H9 (cell line): Measurements from ENCODE around the gene UGT2A3. TPM values are rescaled to one million over a fixed set of nuclear protein-coding genes. Genes with fewer than 3 reads are reported as not detected.
"Not testable (repeated sequence)": the region's sequence is repeated elsewhere in the genome, so short reads cannot be mapped to it uniquely, and the experiment has no call there.

Experiments used
- DNase-seq: peaks from one replicate; pipeline ENCODE4 v3.0.0-alpha.2; 2017
- H2AFZ ChIP-seq: one replicate; pipeline ENCODE4 v1.6.1; 2013; ENCODE audit warnings: mild to moderate bottlenecking, low read length, control low read depth, moderate library complexity
- H2AK5ac ChIP-seq: 2 replicates; pipeline ENCODE4 v1.6.1; 2013; ENCODE audit warnings: low read length, control low read depth, mixed read lengths; ENCODE audit not compliant: insufficient read length
- H2BK120ac ChIP-seq: one replicate; pipeline ENCODE4 v1.6.1; 2013; ENCODE audit warnings: low read depth, mild to moderate bottlenecking, low read length, control low read depth, inconsistent platforms; ENCODE audit not compliant: poor library complexity, severe bottlenecking
- H2BK12ac ChIP-seq: 2 replicates; pipeline ENCODE4 v1.6.1; 2013; ENCODE audit warnings: low read length, control low read depth, mixed read lengths, low read depth; ENCODE audit not compliant: insufficient read length
- H2BK15ac ChIP-seq: 2 replicates; pipeline ENCODE4 v1.6.1; 2013; ENCODE audit warnings: low read depth, low read length, control low read depth
- H2BK20ac ChIP-seq: one replicate; pipeline ENCODE4 v1.6.1; 2013; ENCODE audit warnings: low read depth, mild to moderate bottlenecking, low read length, control low read depth, inconsistent platforms; ENCODE audit not compliant: poor library complexity, severe bottlenecking
- H2BK5ac ChIP-seq: 2 replicates; pipeline ENCODE4 v1.6.1; 2013; ENCODE audit warnings: low read length, control low read depth, mixed read lengths; ENCODE audit not compliant: insufficient read length
- H3K14ac ChIP-seq: 2 replicates; pipeline ENCODE4 v1.6.1; 2013; ENCODE audit warnings: low read length, control low read depth; ENCODE audit not compliant: insufficient read depth
- H3K18ac ChIP-seq: 2 replicates; pipeline ENCODE4 v1.6.1; 2013; ENCODE audit warnings: low read depth, mild to moderate bottlenecking, mixed read lengths, low read length, control low read depth; ENCODE audit not compliant: insufficient read length
- H3K23ac ChIP-seq: 2 replicates; pipeline ENCODE4 v1.6.1; 2013; ENCODE audit warnings: low read length, control low read depth, mixed read lengths, low read depth; ENCODE audit not compliant: insufficient read length
- H3K23me2 ChIP-seq: 2 replicates; pipeline ENCODE4 v1.6.1; 2013; ENCODE audit warnings: low read depth, mild to moderate bottlenecking, mixed read lengths, low read length, control low read depth; ENCODE audit not compliant: insufficient read length, poor library complexity, severe bottlenecking
- H3K27ac ChIP-seq: 2 replicates; pipeline ENCODE4 v1.5.1; 2013; ENCODE audit warnings: low read length, control low read depth, mixed read lengths, low read depth; ENCODE audit not compliant: insufficient read length
- H3K27me3 ChIP-seq: 2 replicates; pipeline ENCODE4 v1.6.1; 2013; ENCODE audit warnings: low read length, control low read depth, inconsistent platforms; ENCODE audit not compliant: insufficient read depth
- H3K4ac ChIP-seq: 2 replicates; pipeline ENCODE4 v1.6.1; 2013; ENCODE audit warnings: low read depth, mild to moderate bottlenecking, control low read depth, inconsistent platforms, low read length, moderate library complexity
- H3K4me1 ChIP-seq: 2 replicates; pipeline ENCODE4 v1.6.1; 2013; ENCODE audit warnings: low read length, control low read depth, inconsistent platforms; ENCODE audit not compliant: insufficient read depth
- H3K4me2 ChIP-seq: 2 replicates; pipeline ENCODE4 v1.6.1; 2013; ENCODE audit warnings: low read length, control low read depth, mixed read lengths; ENCODE audit not compliant: insufficient read length, insufficient read depth
- H3K56ac ChIP-seq: 2 replicates; pipeline ENCODE4 v1.6.1; 2013; ENCODE audit warnings: low read depth, mild to moderate bottlenecking, mixed read lengths, low read length, control low read depth; ENCODE audit not compliant: insufficient read length
- H3K79me1 ChIP-seq: 2 replicates; pipeline ENCODE4 v1.6.1; 2013; ENCODE audit warnings: low read depth, mild to moderate bottlenecking, moderate library complexity, low read length, control low read depth, inconsistent platforms; ENCODE audit not compliant: insufficient read depth, poor library complexity, severe bottlenecking
- H3K79me2 ChIP-seq: 2 replicates; pipeline ENCODE4 v1.6.1; 2013; ENCODE audit warnings: low read length, control low read depth, inconsistent platforms; ENCODE audit not compliant: insufficient read depth
- H3K9ac ChIP-seq: 2 replicates; pipeline ENCODE4 v1.6.1; 2013; ENCODE audit warnings: low read length, control low read depth, mixed read lengths; ENCODE audit not compliant: insufficient read length; ENCODE audit errors: extremely low read depth
- H3K9me3 ChIP-seq: one replicate; pipeline ENCODE4 v1.6.1; 2013; ENCODE audit warnings: low read depth, low read length, inconsistent platforms; ENCODE audit not compliant: control insufficient read depth
- H3T11ph ChIP-seq: one replicate; pipeline ENCODE4 v1.6.1; 2013; ENCODE audit warnings: mild to moderate bottlenecking, low read length, control low read depth, inconsistent platforms
- H4K20me1 ChIP-seq: one replicate; pipeline ENCODE4 v1.6.1; 2013; ENCODE audit not compliant: control insufficient read depth, insufficient read length, insufficient read depth
- H4K5ac ChIP-seq: 2 replicates; pipeline ENCODE4 v1.6.1; 2013; ENCODE audit warnings: low read depth, mild to moderate bottlenecking, mixed read lengths, low read length, control low read depth; ENCODE audit not compliant: insufficient read length
- H4K8ac ChIP-seq: replicated peaks from 2 replicates; pipeline ENCODE4 v1.6.1; 2013; ENCODE audit warnings: low read length, control low read depth, mixed read lengths, low read depth; ENCODE audit not compliant: insufficient read length
- H4K91ac ChIP-seq: 2 replicates; pipeline ENCODE4 v1.6.1; 2013; ENCODE audit warnings: low read depth, mild to moderate bottlenecking, moderate library complexity, mixed read lengths, low read length, control low read depth; ENCODE audit not compliant: insufficient read length
- H3K27ac Mint-ChIP-seq, 3 experiments: 2 replicates in 2 of 3; 3 replicates in 1 of 3; pipeline ENCODE4 v1.8.0; 2020 to 2021; ENCODE audit warnings: mixed read lengths in 3 of 3, mild to moderate bottlenecking in 1 of 3, moderate library complexity in 1 of 3
- H3K27me3 Mint-ChIP-seq: 2 replicates; pipeline ENCODE4 v1.8.0; 2021; ENCODE audit warnings: low read depth, mild to moderate bottlenecking, moderate library complexity, mixed read lengths
- H3K36me3 Mint-ChIP-seq, 3 experiments: 2 replicates in 2 of 3; 3 replicates in 1 of 3; pipeline ENCODE4 v1.8.0; 2020 to 2021; ENCODE audit warnings: low read depth in 3 of 3, mixed read lengths in 3 of 3; ENCODE audit not compliant: insufficient read depth in 1 of 3
- H3K4me1 Mint-ChIP-seq, 2 experiments: 2 replicates each; pipeline ENCODE4 v1.8.0; 2020; ENCODE audit warnings: mixed read lengths in 2 of 2
- H3K4me3 Mint-ChIP-seq, 2 experiments: 2 replicates in 1 of 2; 3 replicates in 1 of 2; pipeline ENCODE4 v1.8.0; 2020 to 2021; ENCODE audit warnings: mild to moderate bottlenecking in 2 of 2, mixed read lengths in 2 of 2, moderate library complexity in 1 of 2
- H3K9me3 Mint-ChIP-seq, 2 experiments: 2 replicates in 1 of 2; 3 replicates in 1 of 2; pipeline ENCODE4 v1.8.0; 2020; ENCODE audit warnings: mild to moderate bottlenecking in 2 of 2, mixed read lengths in 2 of 2, moderate library complexity in 1 of 2
- CTCF ChIP-seq: fragments of 200-600 bp; sonication (generic); conservative IDR thresholded peaks from 3 replicates; pipeline ENCODE4 v1.8.0; 2021; ENCODE audit warnings: antibody characterized with exemption, mild to moderate bottlenecking
- WGBS: extraction: QIAGEN DNeasy Blood & Tissue Kit; methylation state at CpG from one replicate; pipeline ENCODE4 v1.1.7; 2013; ENCODE audit warnings: missing lambda C conversion rate, low lambda C conversion rate, mixed read lengths; ENCODE audit not compliant: insufficient read length; ENCODE audit errors: extremely low coverage; 5-methylcytosine and 5-hydroxymethylcytosine counted together
- total RNA-seq: library from RNA; stranded (reverse); gene quantifications from 2 replicates; pipeline ENCODE4 v1.2.1, GENCODE V29; 2021

The UGT2A3 gene
- total RNA-seq, 1 experiment from 2014 or later, result not detected

GRCh38 chr4:68927165-68927564 lies 24.4 kb downstream of the UGT2A3 start:
- Histone ChIP-seq H3K9me3 (no peaks in the 10 kb centered on the region), H3K4ac (no peak overlapping the region), H4K91ac (no peak overlapping the region), H4K8ac (no peak overlapping the region), H3T11ph (no peak overlapping the region), H2BK15ac (no peak overlapping the region), H3K27me3 (no peaks in the 10 kb centered on the region), H2BK120ac (no peak overlapping the region), H2BK12ac (no peak overlapping the region), H4K20me1 (no peaks in the 10 kb centered on the region), H2AK5ac (no peak overlapping the region), H3K4me2 (no peak overlapping the region), H2BK20ac (no peak overlapping the region), H2AFZ (peak overlapping the region; percentile 32), H3K4me1 (no peaks in the 10 kb centered on the region), H3K23ac (no peak overlapping the region), H3K23me2 (no peaks in the 10 kb centered on the region), H3K56ac (no peak overlapping the region), H2BK5ac (no peak overlapping the region), H3K79me2 (no peaks in the 10 kb centered on the region), H4K5ac (no peak overlapping the region), H3K14ac (no peak overlapping the region), H3K27ac (no peak overlapping the region), H3K79me1 (no peaks in the 10 kb centered on the region), H3K9ac (no peak overlapping the region), H3K18ac (no peak overlapping the region)
- H3K4me1 Mint-ChIP-seq, result peaks cover 0 to 4% of the 10 kb centered on the region in 2 experiments; a peak in 2 of 4 replicates
- H3K4me3 Mint-ChIP-seq, result no peak overlapping the region
- H3K27ac Mint-ChIP-seq, result no peak overlapping the region
- no peaks in the 10 kb centered on the region for H3K27me3 Mint-ChIP-seq
- no peak for TF ChIP-seq CTCF
- WGBS, result no CpG with 5 or more reads among the region's 3 CpGs
- peaks cover 3 to 10% (median 3%) of the 10 kb centered on the region in 3 experiments; a peak in 4 of 7 replicates for H3K36me3 Mint-ChIP-seq
- H3K9me3 Mint-ChIP-seq, result peaks cover 3 to 5% of the 10 kb centered on the region in 2 experiments; a peak in 4 of 5 replicates
- DNase-seq, result no peak

- H3K4me3 Mint-ChIP-seq, H4K20me1 ChIP-seq, H3K27me3 ChIP-seq, H3K23ac ChIP-seq, H3K4me2 ChIP-seq, H2BK12ac ChIP-seq, H3K79me1 ChIP-seq, H3T11ph ChIP-seq, H2BK5ac ChIP-seq, H4K91ac ChIP-seq, H2BK20ac ChIP-seq, H3K27me3 Mint-ChIP-seq, H2BK15ac ChIP-seq, H4K8ac ChIP-seq, H3K4me1 Mint-ChIP-seq, H4K5ac ChIP-seq, H3K18ac ChIP-seq, H3K4me1 ChIP-seq, H2AK5ac ChIP-seq, H3K14ac ChIP-seq, H3K23me2 ChIP-seq, H3K9me3 ChIP-seq, DNase-seq, H2BK120ac ChIP-seq, H3K27ac ChIP-seq, H3K56ac ChIP-seq, H3K27ac Mint-ChIP-seq, H3K4ac ChIP-seq, H2AFZ ChIP-seq, H3K79me2 ChIP-seq, H3K9ac ChIP-seq: not testable (repeated sequence)
- Mint-ChIP-seq H3K36me3 (peaks cover 3 to 19% (median 8%) of the 10 kb centered on the region in 3 experiments; a peak in 5 of 7 replicates), H3K9me3 (peaks cover 8 to 10% of the 10 kb centered on the region in 2 experiments; a peak in 4 of 5 replicates)
- WGBS, result no CpG with 5 or more reads among the region's 5 CpGs
Observed at GRCh38 chr4:68922202-68922601, 29.4 kb downstream of the UGT2A3 start.
